GM12878 (cell line): ENCODE measurements around the gene EFNA4. TPM values are rescaled to one million over a fixed set of nuclear protein-coding genes. Genes with fewer than 3 reads are reported as not detected.

Experiments used
- ATAC-seq: fragments of 200-7000 bp; cut with Tn5 transposase; 3 replicates; pipeline ENCODE4 v1.9.1; 2020; ENCODE audit warnings: mild to moderate bottlenecking, moderate library complexity
- BruUV-seq: library from RNA; stranded (reverse); fragments of 400-500 nt; replicated peaks from 2 replicates; lab custom pipeline; 2021; lab: Mats Ljungman, UMichigan
- CTCF ChIA-PET: fragments of 300-600 bp; sonication (Branson Sonifier 250); formaldehyde crosslinking; extraction: SDS; loops from one replicate; lab custom pipeline; 2021; ENCODE audit warnings: inconsistent platforms; lab: Yijun Ruan, JAX
- POLR2A ChIA-PET: fragments of 350-600 bp; formaldehyde crosslinking; extraction: SDS; loops from one replicate; lab custom pipeline; 2021; ENCODE audit warnings: inconsistent platforms; lab: Charles Lee
- RAD21 ChIA-PET: fragments of 300-600 bp; sonication (Branson Sonifier 250); formaldehyde crosslinking; loops from one replicate; lab custom pipeline; 2023; ENCODE audit warnings: antibody characterized with exemption; ENCODE audit not compliant: unreplicated experiment; lab: Charles Lee
- SMC1A ChIA-PET: fragments of 300-600 bp; sonication (Branson Sonifier 250); formaldehyde crosslinking; loops from one replicate; lab custom pipeline; 2023; ENCODE audit not compliant: unreplicated experiment, uncharacterized antibody; lab: Charles Lee
- DNase-seq: peaks from one replicate; pipeline ENCODE4 v3.0.0-alpha.2; 2011; ENCODE audit warnings: low read depth, low spot score
- FAIRE-seq: peaks from 3 replicates; lab custom pipeline; 2011; peaks lifted over from hg19 to GRCh38; lab: Jason Lieb, UNC
- H2AFZ ChIP-seq: 2 replicates; pipeline ENCODE4 v1.6.0; 2011; ENCODE audit warnings: low read depth, low read length, control low read depth; ENCODE audit not compliant: control insufficient read depth
- H3K27ac ChIP-seq: 2 replicates; pipeline ENCODE4 v1.5.1; 2011; ENCODE audit warnings: control low read depth; ENCODE audit not compliant: control insufficient read depth, insufficient read depth
- H3K27me3 ChIP-seq, 2 experiments: replicated peaks in 1 of 2; 2 replicates each; pipeline versions ENCODE4 v1.6.0 to v1.6.1; 2011; ENCODE audit warnings: low read length in 1 of 2; ENCODE audit not compliant: control insufficient read depth in 2 of 2, insufficient read depth in 2 of 2
- H3K36me3 ChIP-seq, 2 experiments: 2 replicates each; pipeline ENCODE4 v1.5.1; 2011; ENCODE audit warnings: low read length in 1 of 2; ENCODE audit not compliant: control insufficient read depth in 2 of 2, insufficient read depth in 2 of 2
- H3K4me1 ChIP-seq: 2 replicates; pipeline ENCODE4 v1.6.1; 2011; ENCODE audit warnings: mild to moderate bottlenecking, low read length, moderate library complexity, mixed read lengths; ENCODE audit not compliant: control insufficient read depth, insufficient read depth
- H3K4me2 ChIP-seq: 2 replicates; pipeline ENCODE4 v1.6.0; 2011; ENCODE audit warnings: control low read depth; ENCODE audit not compliant: control insufficient read depth, insufficient read depth
- H3K4me3 ChIP-seq: fragments of 200-600 bp; sonication (generic); 2 replicates; pipeline ENCODE4 v1.5.1; 2016
- H3K79me2 ChIP-seq: 2 replicates; pipeline ENCODE4 v1.6.0; 2011; ENCODE audit warnings: low read length; ENCODE audit not compliant: control insufficient read depth, insufficient read depth
- H3K9ac ChIP-seq: 2 replicates; pipeline ENCODE4 v1.8.0; 2011; ENCODE audit warnings: low read length, control low read depth, mixed read lengths; ENCODE audit not compliant: control insufficient read depth, insufficient read depth
- H3K9me3 ChIP-seq: replicated peaks from 3 replicates; pipeline ENCODE4 v1.5.1; 2011; ENCODE audit warnings: mild to moderate bottlenecking, low read length; ENCODE audit not compliant: control insufficient read depth, insufficient read depth
- H4K20me1 ChIP-seq: 2 replicates; pipeline ENCODE4 v1.6.0; 2011; ENCODE audit not compliant: control insufficient read depth, insufficient read depth
- NFYB ChIP-seq: IDR thresholded peaks from 2 replicates; pipeline ENCODE4 v1.6.1; 2011; ENCODE audit warnings: low read depth, mild to moderate bottlenecking, low read length, improper control_type of control experiment, moderate library complexity; ENCODE audit not compliant: insufficient read depth
- NR2F1 ChIP-seq: fragments of 450-650 bp; conservative IDR thresholded peaks from 2 replicates; pipeline ENCODE4 v1.6.1; 2017; ENCODE audit warnings: mild to moderate bottlenecking
- PML ChIP-seq: IDR thresholded peaks from 2 replicates; pipeline ENCODE4 v1.6.1; 2012; ENCODE audit warnings: low read length, inconsistent platforms
- SMAD1 ChIP-seq: fragments of 450-650 bp; IDR thresholded peaks from 2 replicates; pipeline ENCODE4 v1.6.1; 2018; ENCODE audit warnings: mild to moderate bottlenecking, low read depth; ENCODE audit not compliant: partially characterized antibody
- SP1 ChIP-seq: IDR thresholded peaks from one replicate; pipeline ENCODE4 v1.6.1; 2011; ENCODE audit warnings: low read depth, low read length
- SUPT20H ChIP-seq: IDR thresholded peaks from 2 replicates; pipeline ENCODE4 v1.6.1; 2011; ENCODE audit warnings: low read depth, mild to moderate bottlenecking, low read length, moderate library complexity, borderline replicate concordance; ENCODE audit not compliant: control insufficient read depth
- ZNF207 ChIP-seq: fragments of 450-650 bp; IDR thresholded peaks from 2 replicates; pipeline ENCODE4 v1.6.1; 2014; ENCODE audit warnings: antibody characterized with exemption, mild to moderate bottlenecking, borderline replicate concordance
- WGBS: methylation state at CpG from one replicate; pipeline ENCODE4 v1.1.6; 2016; ENCODE audit warnings: low lambda C conversion rate; ENCODE audit not compliant: insufficient replicate concordance, insufficient coverage; ENCODE audit errors: missing lambda C conversion rate; 5-methylcytosine and 5-hydroxymethylcytosine counted together
- in situ Hi-C: fragments of 300-500 bp; cut with MboI; formaldehyde crosslinking; loops from 9 replicates; pipeline ENCODE4 v1.14.3; 2018; ENCODE audit warnings: mixed read lengths
- intact Hi-C: fragments of 100-400 bp; cut with micrococcal nuclease; formaldehyde crosslinking; loops from one replicate; pipeline ENCODE4 v1.14.2; 2022; ENCODE audit not compliant: unreplicated experiment
- polyA plus RNA-seq, 11 experiments: library from polyadenylated mRNA; depleted of rRNA in 4 of 11; unstranded in 6 of 11; stranded (reverse) in 5 of 11; fragments of >200 nt; fragmentation: Nextera tagmentation in 4 of 11; fragmentation: Illumina TruSeq in 1 of 11; extraction: Ambion mirVana in 4 of 11; extraction: Trizol in 1 of 11; gene quantifications; 1 replicate in 1 of 11; 2 replicates in 10 of 11; pipeline versions ENCODE4 v1.2.1 to v1.2.3, GENCODE V29; 2011 to 2016; ENCODE audit warnings: inconsistent platforms in 2 of 11, missing spikeins in 2 of 11, low read depth in 1 of 11
- total RNA-seq, 4 experiments: library from RNA; depleted of rRNA in 3 of 4; stranded (reverse); fragments of >200 nt in 3 of 4; fragmentation: Illumina TruSeq in 1 of 4; extraction: Trizol in 1 of 4; gene quantifications; 2 replicates each; pipeline versions ENCODE4 v1.2.1 to v1.2.3, GENCODE V29; 2013 to 2021
- TF ChIP-seq, protein P1 (sequence below): fragments of 450-650 bp; formaldehyde crosslinking; IDR thresholded peaks from 2 replicates; pipeline ENCODE4 v1.4.0; 2022; ENCODE audit warnings: mild to moderate bottlenecking, moderate library complexity

Gene EFNA4
- total and polyA plus RNA-seq, 10 of the 15 experiments (the other 5 are each of a cell fraction or from before 2014, with no cell fraction given) = 0.52 to 14.1 (median 4.8) TPM

DNA sequence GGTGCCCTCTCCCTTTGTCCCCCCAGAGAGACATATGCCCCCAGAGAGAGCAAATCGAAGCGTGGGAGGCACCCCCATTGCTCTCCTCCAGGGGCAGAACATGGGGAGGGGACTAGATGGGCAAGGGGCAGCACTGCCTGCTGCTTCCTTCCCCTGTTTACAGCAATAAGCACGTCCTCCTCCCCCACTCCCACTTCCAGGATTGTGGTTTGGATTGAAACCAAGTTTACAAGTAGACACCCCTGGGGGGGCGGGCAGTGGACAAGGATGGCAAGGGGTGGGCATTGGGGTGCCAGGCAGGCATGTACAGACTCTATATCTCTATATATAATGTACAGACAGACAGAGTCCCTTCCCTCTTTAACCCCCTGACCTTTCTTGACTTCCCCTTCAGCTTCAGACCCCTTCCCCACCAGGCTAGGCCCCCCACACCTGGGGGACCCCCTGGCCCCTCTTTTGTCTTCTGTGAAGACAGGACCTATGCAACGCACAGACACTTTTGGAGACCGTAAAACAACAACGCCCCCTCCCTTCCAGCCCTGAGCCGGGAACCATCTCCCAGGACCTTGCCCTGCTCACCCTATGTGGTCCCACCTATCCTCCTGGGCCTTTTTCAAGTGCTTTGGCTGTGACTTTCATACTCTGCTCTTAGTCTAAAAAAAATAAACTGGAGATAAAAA lies 23.5 kb downstream of the EFNA4 start:
- no TSS peak for BruUV-seq
- FAIRE-seq (no peak), ATAC-seq (no peak), DNase-seq (no peak)
- H3K79me2 ChIP-seq = no peaks in the 10 kb centered on the region
- WGBS = 41% methylated on average over 8 of the region's 8 CpGs
- ChIA-PET RAD21 (interaction anchor here (0.6 to 3.0 kb wide), 3 partner anchors 22 to 790 kb away, joined by 3 to 63 read pairs (median 22); partner anchors contain the start of gene EFNA4), SMC1A (interaction anchor here (0.8 to 2.9 kb wide), 3 partner anchors 42 to 85 kb away, joined by 3 to 17 read pairs (median 5); no protein-coding TSS in a partner anchor), CTCF (interaction anchor here (0.6 to 5.5 kb wide), 14 partner anchors 8 to 527 kb away, joined by 3 to 195 read pairs (median 7); partner anchors contain the start of genes EFNA4, KRTCAP2 and SHC1), POLR2A (no interaction called here)
- intact Hi-C loops (loop anchor here (10.0 kb wide), 1 partner anchor 602 kb away; no protein-coding TSS in a partner anchor), in situ Hi-C loops (no loop called here)
- no peaks in the 10 kb centered on the region for H3K9me3 ChIP-seq
- TF ChIP-seq SMAD1 (no peak), NR2F1 (no peak), SUPT20H (no peak), SP1 (no peak), NFYB (no peak), ZNF207 (no peak), PML (no peak)
- TF ChIP-seq, protein P1, sequence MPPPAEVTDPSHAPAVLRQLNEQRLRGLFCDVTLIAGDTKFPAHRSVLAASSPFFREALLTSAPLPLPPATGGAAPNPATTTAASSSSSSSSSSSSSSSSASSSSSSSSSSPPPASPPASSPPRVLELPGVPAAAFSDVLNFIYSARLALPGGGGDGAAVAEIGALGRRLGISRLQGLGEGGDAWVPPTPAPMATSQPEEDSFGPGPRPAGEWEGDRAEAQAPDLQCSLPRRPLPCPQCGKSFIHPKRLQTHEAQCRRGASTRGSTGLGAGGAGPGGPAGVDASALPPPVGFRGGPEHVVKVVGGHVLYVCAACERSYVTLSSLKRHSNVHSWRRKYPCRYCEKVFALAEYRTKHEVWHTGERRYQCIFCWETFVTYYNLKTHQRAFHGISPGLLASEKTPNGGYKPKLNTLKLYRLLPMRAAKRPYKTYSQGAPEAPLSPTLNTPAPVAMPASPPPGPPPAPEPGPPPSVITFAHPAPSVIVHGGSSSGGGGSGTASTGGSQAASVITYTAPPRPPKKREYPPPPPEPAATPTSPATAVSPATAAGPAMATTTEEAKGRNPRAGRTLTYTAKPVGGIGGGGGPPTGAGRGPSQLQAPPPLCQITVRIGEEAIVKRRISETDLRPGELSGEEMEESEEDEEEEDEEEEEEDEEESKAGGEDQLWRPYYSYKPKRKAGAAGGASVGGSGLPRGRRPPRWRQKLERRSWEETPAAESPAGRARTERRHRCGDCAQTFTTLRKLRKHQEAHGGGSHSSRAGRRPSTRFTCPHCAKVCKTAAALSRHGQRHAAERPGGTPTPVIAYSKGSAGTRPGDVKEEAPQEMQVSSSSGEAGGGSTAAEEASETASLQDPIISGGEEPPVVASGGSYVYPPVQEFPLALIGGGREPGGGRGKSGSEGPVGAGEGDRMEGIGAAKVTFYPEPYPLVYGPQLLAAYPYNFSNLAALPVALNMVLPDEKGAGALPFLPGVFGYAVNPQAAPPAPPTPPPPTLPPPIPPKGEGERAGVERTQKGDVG (CRISPR knock-in tag) = no peak
- no peak overlapping the region for H2AFZ ChIP-seq
- H3K4me2 ChIP-seq = no peak overlapping the region
- no peak overlapping the region for H3K4me3 ChIP-seq
- peaks cover 11 to 12% of the 10 kb centered on the region in 2 experiments for H3K27me3 ChIP-seq
- H3K9ac ChIP-seq = no peak overlapping the region
- H3K36me3 ChIP-seq = no peaks in the 10 kb centered on the region
- H4K20me1 ChIP-seq = no peaks in the 10 kb centered on the region
- no peak overlapping the region for H3K27ac ChIP-seq
- H3K4me1 ChIP-seq = peaks cover 20% of the 10 kb centered on the region
